IPS-15b (cell line): ENCODE results near the gene VPS52.

Experiments
- H3K27me3 ChIP-seq: one replicate; pipeline ENCODE4 v1.6.1; 2013; ENCODE audit warnings: low read length; ENCODE audit not compliant: control insufficient read depth, insufficient read depth
- H3K36me3 ChIP-seq: one replicate; pipeline ENCODE4 v1.6.1; 2013; ENCODE audit warnings: low read length; ENCODE audit not compliant: control insufficient read depth, insufficient read depth
- H3K4me1 ChIP-seq: one replicate; pipeline ENCODE4 v1.6.1; 2013; ENCODE audit warnings: mild to moderate bottlenecking, low read length; ENCODE audit not compliant: control insufficient read depth, insufficient read depth
- H3K4me3 ChIP-seq: one replicate; pipeline ENCODE4 v1.5.1; 2013; ENCODE audit warnings: low read depth, low read length
- H3K9ac ChIP-seq: one replicate; pipeline ENCODE4 v1.6.1; 2013; ENCODE audit warnings: low read depth, mild to moderate bottlenecking, low read length
- H3K9me3 ChIP-seq: one replicate; pipeline ENCODE4 v1.6.1; 2013; ENCODE audit warnings: mild to moderate bottlenecking, low read length; ENCODE audit not compliant: control insufficient read depth, insufficient read depth

Gene VPS52

GRCh38 chr6:33251395-33252012 lies 20.2 kb downstream of the VPS52 start:
- peaks cover 3% of the 10 kb centered on the region for H3K36me3 ChIP-seq
- no peaks in the 10 kb centered on the region for H3K9me3 ChIP-seq
- peaks cover 4% of the 10 kb centered on the region for H3K4me1 ChIP-seq
- H3K4me3 ChIP-seq, result no peak overlapping the region
- H3K9ac ChIP-seq, result no peak overlapping the region
- H3K27me3 ChIP-seq, result peaks cover 19% of the 10 kb centered on the region

DNA sequence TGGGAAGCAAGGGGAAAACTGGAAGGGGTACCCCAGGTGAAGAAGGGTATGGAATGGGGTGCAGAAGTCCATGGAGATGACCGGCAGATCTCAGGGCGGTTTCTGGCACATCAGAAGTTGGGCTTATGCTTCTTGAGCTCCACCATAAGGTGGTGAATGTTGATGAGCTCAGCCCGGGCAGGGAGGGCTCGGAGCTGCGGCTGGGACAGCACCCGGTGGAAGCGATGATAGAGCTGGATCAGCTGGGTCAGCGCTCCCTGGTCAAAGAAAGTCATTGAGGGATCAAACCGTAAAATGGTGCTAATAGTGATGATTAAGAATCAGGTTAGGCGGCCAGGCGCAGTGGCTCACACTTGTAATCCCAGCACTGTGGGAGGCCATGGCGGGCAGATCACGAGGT lies 20.9 kb downstream of the VPS52 start:
- Histone ChIP-seq H3K36me3 (peaks cover 3% of the 10 kb centered on the region), H3K9me3 (no peaks in the 10 kb centered on the region), H3K27me3 (peaks cover 22% of the 10 kb centered on the region), H3K9ac (no peak overlapping the region), H3K4me3 (no peak overlapping the region), H3K4me1 (peaks cover 4% of the 10 kb centered on the region)

DNA sequence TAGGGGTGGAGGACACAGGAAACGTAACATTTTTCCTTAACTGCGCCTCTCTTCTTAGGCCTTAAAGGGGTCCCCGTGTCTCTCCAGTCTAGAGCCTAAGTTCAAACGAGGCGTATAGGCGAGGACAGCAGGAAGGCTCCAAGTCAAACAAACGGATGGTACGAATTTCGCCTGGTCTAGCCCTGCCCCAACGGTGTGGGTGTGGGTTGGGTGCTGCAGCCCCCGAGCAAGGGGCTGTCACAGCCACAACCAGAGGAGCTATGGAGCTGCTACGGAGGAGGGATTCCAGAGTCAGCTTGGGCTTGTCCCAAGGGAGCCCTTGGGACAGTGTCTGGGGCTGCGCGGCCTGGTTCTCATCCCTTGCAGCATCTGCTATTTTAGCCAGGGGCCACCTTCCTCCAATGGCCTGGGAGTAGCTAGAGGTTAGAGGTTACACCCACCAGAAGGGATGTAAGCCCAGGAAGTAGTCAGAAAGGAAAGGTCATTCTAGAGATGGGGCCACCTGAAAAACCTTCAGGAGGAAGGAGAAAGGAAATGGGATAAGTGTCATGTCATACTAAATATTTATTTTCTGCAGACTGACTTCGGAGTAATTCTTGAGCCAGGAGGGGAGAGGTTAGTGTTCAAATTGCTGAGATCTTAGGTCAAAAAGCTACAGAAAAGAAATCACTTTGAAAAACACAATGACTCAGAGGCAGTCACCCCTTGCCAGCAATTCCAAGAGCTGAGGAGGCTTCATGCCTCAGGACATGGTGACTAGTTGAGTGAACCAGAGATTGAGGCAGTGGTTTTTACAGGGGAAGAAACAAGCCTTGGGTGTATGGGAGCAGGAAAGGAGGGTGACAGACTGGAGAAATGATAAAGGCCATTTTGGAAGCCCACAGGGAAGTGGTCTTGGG lies 21.7 kb downstream of the VPS52 start:
- H3K9ac ChIP-seq, result peak overlapping the region; percentile 95
- H3K9me3 ChIP-seq, result no peaks in the 10 kb centered on the region
- peak overlapping the region; percentile 94 for H3K4me3 ChIP-seq
- H3K27me3 ChIP-seq, result peaks cover 22% of the 10 kb centered on the region
- peaks cover 4% of the 10 kb centered on the region for H3K4me1 ChIP-seq
- H3K36me3 ChIP-seq, result peaks cover 3% of the 10 kb centered on the region

- Histone ChIP-seq H3K4me1 (peaks cover 4% of the 10 kb centered on the region), H3K36me3 (peaks cover 3% of the 10 kb centered on the region), H3K27me3 (peaks cover 22% of the 10 kb centered on the region), H3K9ac (peak overlapping the region; percentile 95), H3K4me3 (peak overlapping the region; percentile 94), H3K9me3 (no peaks in the 10 kb centered on the region)
Observed at GRCh38 chr6:33248932-33249731, 22.5 kb downstream of the VPS52 start.

DNA sequence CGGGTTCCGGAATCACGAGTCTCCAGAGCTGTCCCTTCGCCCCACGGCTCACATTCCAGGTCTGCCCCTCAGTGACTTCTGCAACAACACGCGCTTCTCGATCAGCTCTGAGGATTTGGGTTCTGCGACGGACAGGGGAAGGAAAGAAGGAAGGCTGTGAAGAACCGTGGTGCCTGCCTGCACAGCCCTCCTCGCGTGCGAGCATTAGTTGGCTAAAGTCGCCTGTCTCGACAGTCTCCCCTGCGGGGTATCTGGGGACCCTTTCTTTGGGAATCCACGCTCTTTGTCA lies 23.1 kb downstream of the VPS52 start:
- Histone ChIP-seq H3K9ac (no peak overlapping the region), H3K4me3 (peak overlapping the region; percentile 76), H3K9me3 (no peaks in the 10 kb centered on the region), H3K27me3 (peaks cover 22% of the 10 kb centered on the region), H3K36me3 (peaks cover under 1% of the 10 kb centered on the region), H3K4me1 (peaks cover 4% of the 10 kb centered on the region)

GRCh38 chr6:33247977-33248642 lies 23.6 kb downstream of the VPS52 start:
- Histone ChIP-seq H3K4me3 (peak overlapping the region; percentile 76), H3K9ac (no peak overlapping the region), H3K27me3 (peaks cover 24% of the 10 kb centered on the region), H3K36me3 (no peaks in the 10 kb centered on the region), H3K9me3 (no peaks in the 10 kb centered on the region), H3K4me1 (peaks cover 4% of the 10 kb centered on the region)

DNA sequence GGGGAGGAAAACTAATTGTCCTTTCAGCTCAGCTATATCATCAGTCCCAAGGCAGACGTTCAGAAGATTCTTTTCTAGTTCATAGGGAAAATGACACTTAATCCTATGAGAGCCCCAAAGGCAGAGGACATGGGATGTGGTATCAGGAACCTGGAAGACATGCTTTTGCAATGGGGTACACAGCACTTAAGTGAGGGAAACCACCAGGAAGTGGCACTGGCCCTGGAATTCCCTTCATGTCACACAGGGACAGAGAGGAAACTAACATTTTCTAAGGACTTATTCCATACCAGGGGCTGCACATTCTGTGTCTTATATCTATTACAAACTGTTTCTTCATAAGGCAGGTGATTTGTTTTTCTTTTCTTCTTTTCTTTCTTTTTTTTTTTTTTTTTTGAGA lies 28.2 kb downstream of the VPS52 start:
- Histone ChIP-seq H3K9ac (no peak overlapping the region), H3K27me3 (peaks cover 35% of the 10 kb centered on the region), H3K36me3 (no peaks in the 10 kb centered on the region), H3K4me3 (no peak overlapping the region), H3K4me1 (no peaks in the 10 kb centered on the region), H3K9me3 (no peaks in the 10 kb centered on the region)

GRCh38 chr6:33241968-33242367 lies 29.7 kb downstream of the VPS52 start:
- H3K9me3 ChIP-seq, result no peaks in the 10 kb centered on the region
- H3K27me3 ChIP-seq, result peaks cover 23% of the 10 kb centered on the region

DNA sequence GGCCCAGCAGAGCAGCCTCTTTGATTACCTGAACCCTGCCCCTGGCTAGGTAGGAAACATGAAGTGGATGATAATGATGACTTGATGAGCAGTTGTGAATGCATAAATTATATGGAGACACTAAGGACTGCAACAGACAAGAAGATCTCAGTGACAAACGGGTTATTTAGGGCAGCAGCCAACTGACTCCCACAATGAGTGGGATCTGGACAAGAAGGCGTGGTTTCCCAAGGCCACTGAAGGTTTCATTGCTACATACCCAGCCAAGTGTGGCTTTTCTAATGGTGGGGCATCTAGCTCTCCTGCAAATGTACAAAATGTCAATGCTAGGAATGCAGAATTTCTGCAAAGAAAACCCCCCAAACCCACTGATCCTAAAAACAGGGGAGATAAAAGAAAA lies 33.9 kb downstream of the VPS52 start:
- Histone ChIP-seq H3K9me3 (no peaks in the 10 kb centered on the region), H3K36me3 (no peaks in the 10 kb centered on the region), H3K4me3 (no peak overlapping the region), H3K27me3 (peaks cover 14% of the 10 kb centered on the region), H3K9ac (no peak overlapping the region), H3K4me1 (peaks cover 8% of the 10 kb centered on the region)

More at GRCh38 chr6:33241968-33242367, 29.7 kb downstream of the VPS52 start:
- no peak overlapping the region for H3K4me3 ChIP-seq
- no peak overlapping the region for H3K9ac ChIP-seq
- H3K4me1 ChIP-seq, result no peaks in the 10 kb centered on the region
- no peaks in the 10 kb centered on the region for H3K36me3 ChIP-seq

DNA sequence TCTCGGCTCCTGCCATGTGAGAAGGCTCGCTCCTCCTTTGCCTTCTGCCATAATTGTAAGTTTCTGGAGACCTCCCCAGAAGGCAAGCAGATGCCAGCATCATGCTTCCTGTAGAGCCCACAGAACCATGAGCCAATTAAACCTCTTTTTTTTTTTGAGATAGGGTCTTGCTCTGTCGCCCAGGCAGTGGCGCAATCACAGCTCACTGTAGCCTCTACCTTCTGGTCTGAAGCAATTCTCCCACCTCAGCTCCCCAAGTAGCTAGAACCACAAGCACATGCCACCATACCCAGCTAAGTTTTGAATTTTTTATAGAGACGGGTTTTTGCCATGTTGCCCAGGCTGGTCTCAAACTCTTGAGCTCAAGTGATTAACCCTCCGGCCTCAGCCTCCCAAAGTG lies 34.8 kb downstream of the VPS52 start:
- H3K36me3 ChIP-seq, result no peaks in the 10 kb centered on the region

DNA sequence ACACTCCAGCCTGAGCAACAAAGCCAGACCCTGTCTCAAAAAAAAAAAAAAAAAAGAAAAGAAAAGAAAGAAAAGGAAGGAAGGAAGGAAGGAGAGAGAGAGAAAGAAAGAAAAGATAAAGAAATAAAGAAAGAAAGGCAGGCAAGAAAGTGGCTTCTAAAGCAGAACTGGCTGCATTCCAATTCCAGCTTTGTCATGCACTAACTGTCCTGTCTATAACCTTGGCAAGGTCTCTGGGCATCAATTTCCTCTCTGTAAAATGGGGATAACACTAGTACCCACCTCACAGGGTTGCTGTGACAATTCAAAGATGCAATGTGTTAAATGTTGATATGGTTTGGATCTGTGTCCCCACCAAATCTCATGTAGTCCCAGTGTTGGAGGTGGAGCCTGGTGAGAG lies 35.3 kb downstream of the VPS52 start:
- H3K36me3 ChIP-seq, result no peaks in the 10 kb centered on the region
- no peaks in the 10 kb centered on the region for H3K9me3 ChIP-seq
- no peak overlapping the region for H3K9ac ChIP-seq
- no peak overlapping the region for H3K4me3 ChIP-seq
- H3K27me3 ChIP-seq, result peaks cover 9% of the 10 kb centered on the region
- peaks cover 8% of the 10 kb centered on the region for H3K4me1 ChIP-seq

More for the DNA sequence above, 34.8 kb downstream of the VPS52 start:
- Histone ChIP-seq H3K9ac (no peak overlapping the region), H3K4me3 (no peak overlapping the region), H3K4me1 (peaks cover 8% of the 10 kb centered on the region), H3K9me3 (no peaks in the 10 kb centered on the region), H3K27me3 (peaks cover 9% of the 10 kb centered on the region)
